ENCODE results near the gene VCAM1.

- TF ChIP-seq CTCF (IDR thresholded peaks at IDR 0.05) (no peak), POLR2A (IDR thresholded peaks at IDR 0.05) (no peak), POLR2AphosphoS5 (IDR thresholded peaks at IDR 0.05) (no peak)
These were observed 41.0 kb downstream of the VCAM1 start for GRCh38 chr1:100760511-100760910.

All from stomach (tissue), 4 donors.